Measurements from ENCODE around the gene ST14.

The ST14 gene

DNA sequence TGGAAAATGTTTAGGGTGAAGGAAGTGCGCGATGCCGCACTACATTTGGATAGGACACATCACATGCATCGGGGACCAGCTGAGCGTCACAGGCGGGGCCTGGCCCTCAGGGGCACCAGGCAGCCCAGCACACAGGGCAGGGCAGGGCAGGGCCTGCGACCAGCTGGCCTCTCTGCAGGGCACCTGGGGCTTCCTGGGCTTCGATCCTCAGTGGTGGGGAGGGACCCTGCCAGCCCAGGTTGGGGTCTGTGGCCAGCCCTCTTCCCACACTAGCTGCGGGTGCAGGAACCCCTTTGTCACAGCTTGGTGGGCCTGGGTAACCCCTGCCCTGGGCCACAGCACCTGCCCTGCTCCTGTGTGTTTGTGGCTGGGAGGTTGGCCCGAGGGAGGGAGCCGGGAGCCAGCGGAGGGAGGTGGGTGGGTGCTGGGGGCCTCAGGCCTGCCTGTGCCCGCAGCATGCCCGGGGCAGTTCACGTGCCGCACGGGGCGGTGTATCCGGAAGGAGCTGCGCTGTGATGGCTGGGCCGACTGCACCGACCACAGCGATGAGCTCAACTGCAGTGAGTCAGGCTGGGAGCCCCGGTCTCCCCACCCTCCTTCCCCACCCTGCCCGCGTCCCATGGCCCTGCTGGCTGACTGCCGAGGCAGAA is 37.9 kb downstream of the ST14 start:
- TF ChIP-seq FOXK2 (IDR thresholded peaks at IDR 0.05) (no peak), L3MBTL2 (conservative IDR thresholded peaks at IDR 0.05) (no peak), SP1 (IDR thresholded peaks at IDR 0.05) (no peak), NFRKB (IDR thresholded peaks at IDR 0.05) (no peak), SUZ12 (IDR thresholded peaks at IDR 0.05) (no peak), ARNT (IDR thresholded peaks at IDR 0.05) (no peak), CTBP1 (IDR thresholded peaks at IDR 0.05; ENCODE audit: borderline replicate concordance) (no peak), FOXA1 (IDR thresholded peaks at IDR 0.05) (no peak), FOXM1 (IDR thresholded peaks at IDR 0.05; ENCODE audit: borderline replicate concordance) (no peak), HDGF (IDR thresholded peaks at IDR 0.05; ENCODE audit: borderline replicate concordance) (no peak), BHLHE40 (IDR thresholded peaks at IDR 0.05; ENCODE audit: borderline replicate concordance) (no peak), LEF1 (IDR thresholded peaks at IDR 0.05; ENCODE audit: borderline replicate concordance) (no peak), ZNF384 (IDR thresholded peaks at IDR 0.05) (no peak)
- TF ChIP-seq, protein P1, sequence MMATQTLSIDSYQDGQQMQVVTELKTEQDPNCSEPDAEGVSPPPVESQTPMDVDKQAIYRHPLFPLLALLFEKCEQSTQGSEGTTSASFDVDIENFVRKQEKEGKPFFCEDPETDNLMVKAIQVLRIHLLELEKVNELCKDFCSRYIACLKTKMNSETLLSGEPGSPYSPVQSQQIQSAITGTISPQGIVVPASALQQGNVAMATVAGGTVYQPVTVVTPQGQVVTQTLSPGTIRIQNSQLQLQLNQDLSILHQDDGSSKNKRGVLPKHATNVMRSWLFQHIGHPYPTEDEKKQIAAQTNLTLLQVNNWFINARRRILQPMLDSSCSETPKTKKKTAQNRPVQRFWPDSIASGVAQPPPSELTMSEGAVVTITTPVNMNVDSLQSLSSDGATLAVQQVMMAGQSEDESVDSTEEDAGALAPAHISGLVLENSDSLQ (IDR thresholded peaks at IDR 0.05) = no peak
- CTCF ChIA-PET = no interaction called here
- no peak for DNase-seq (ENCODE audit: extremely low spot score)
- POLR2A ChIA-PET = no interaction called here

DNA sequence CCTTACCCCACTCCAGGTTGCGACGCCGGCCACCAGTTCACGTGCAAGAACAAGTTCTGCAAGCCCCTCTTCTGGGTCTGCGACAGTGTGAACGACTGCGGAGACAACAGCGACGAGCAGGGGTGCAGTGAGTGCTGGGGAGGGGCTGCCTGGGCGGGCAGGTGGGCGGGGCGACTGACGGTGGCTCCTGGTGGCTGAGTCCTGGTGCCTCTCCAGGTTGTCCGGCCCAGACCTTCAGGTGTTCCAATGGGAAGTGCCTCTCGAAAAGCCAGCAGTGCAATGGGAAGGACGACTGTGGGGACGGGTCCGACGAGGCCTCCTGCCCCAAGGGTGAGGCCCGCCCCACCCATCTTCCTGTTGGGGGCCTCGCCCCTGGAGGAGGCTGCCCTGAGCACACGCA is 38.7 kb downstream of the ST14 start:
- ChIA-PET POLR2A (no interaction called here), CTCF (no interaction called here)
- TF ChIP-seq FOXM1 (IDR thresholded peaks at IDR 0.05; ENCODE audit: borderline replicate concordance) = no peak
- no peak for TF ChIP-seq HDGF (IDR thresholded peaks at IDR 0.05; ENCODE audit: borderline replicate concordance)
- no peak for DNase-seq (ENCODE audit: extremely low spot score)

DNA sequence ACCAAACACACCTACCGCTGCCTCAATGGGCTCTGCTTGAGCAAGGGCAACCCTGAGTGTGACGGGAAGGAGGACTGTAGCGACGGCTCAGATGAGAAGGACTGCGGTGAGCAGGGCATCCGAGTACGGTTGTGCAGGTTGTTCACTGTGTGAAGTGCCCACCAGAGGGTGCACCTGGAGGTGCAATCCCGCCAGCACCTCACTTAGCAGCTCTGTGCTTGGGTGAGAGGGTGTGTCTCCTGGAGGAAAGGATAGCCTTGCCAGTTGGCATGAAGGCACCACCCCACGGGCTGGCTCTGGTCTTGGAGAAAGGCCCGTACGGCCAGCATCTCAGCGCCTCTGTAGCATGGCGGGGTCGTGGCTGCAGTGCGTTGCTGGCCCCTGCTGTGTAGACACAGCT is 39.4 kb downstream of the ST14 start:
- ChIA-PET CTCF (no interaction called here), POLR2A (no interaction called here)
- no peak for DNase-seq (ENCODE audit: extremely low spot score)
- TF ChIP-seq CTBP1 (IDR thresholded peaks at IDR 0.05; ENCODE audit: borderline replicate concordance) (no peak), SUZ12 (IDR thresholded peaks at IDR 0.05) (no peak), NFRKB (IDR thresholded peaks at IDR 0.05) (no peak), FOXA1 (IDR thresholded peaks at IDR 0.05) (no peak), BHLHE40 (IDR thresholded peaks at IDR 0.05; ENCODE audit: borderline replicate concordance) (no peak), ZNF384 (IDR thresholded peaks at IDR 0.05) (no peak), ARNT (IDR thresholded peaks at IDR 0.05) (no peak), TARDBP (IDR thresholded peaks at IDR 0.05) (no peak), HDGF (IDR thresholded peaks at IDR 0.05; ENCODE audit: borderline replicate concordance) (no peak), LEF1 (IDR thresholded peaks at IDR 0.05; ENCODE audit: borderline replicate concordance) (no peak), ELF4 (IDR thresholded peaks at IDR 0.05) (no peak), L3MBTL2 (conservative IDR thresholded peaks at IDR 0.05) (no peak), SP1 (IDR thresholded peaks at IDR 0.05) (no peak), FOXM1 (IDR thresholded peaks at IDR 0.05; ENCODE audit: borderline replicate concordance) (no peak), FOXK2 (IDR thresholded peaks at IDR 0.05) (no peak)
- TF ChIP-seq, protein P1 (IDR thresholded peaks at IDR 0.05) = no peak

DNA sequence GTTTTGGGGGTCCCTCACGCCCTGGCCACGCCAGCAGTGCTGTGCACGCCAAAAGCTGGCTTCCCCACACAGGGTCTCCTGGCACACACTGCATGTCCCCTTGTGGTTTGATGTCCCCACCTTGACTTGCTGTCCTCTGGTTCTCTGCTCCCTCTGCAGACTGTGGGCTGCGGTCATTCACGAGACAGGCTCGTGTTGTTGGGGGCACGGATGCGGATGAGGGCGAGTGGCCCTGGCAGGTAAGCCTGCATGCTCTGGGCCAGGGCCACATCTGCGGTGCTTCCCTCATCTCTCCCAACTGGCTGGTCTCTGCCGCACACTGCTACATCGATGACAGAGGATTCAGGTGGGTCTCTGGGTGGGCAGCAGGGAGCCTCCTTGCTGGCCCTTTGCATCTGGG is 40.2 kb downstream of the ST14 start:
- no peak for DNase-seq (ENCODE audit: extremely low spot score)
- TF ChIP-seq FOXK2 (IDR thresholded peaks at IDR 0.05) = no peak
- no peak for TF ChIP-seq SUZ12 (IDR thresholded peaks at IDR 0.05)
- TF ChIP-seq ARNT (IDR thresholded peaks at IDR 0.05) = no peak
- TF ChIP-seq, protein P1 (IDR thresholded peaks at IDR 0.05) = no peak
- TF ChIP-seq NFRKB (IDR thresholded peaks at IDR 0.05) = no peak
- no peak for TF ChIP-seq SP1 (IDR thresholded peaks at IDR 0.05)
- TF ChIP-seq HDGF (IDR thresholded peaks at IDR 0.05; ENCODE audit: borderline replicate concordance) = no peak
- no peak for TF ChIP-seq ZNF384 (IDR thresholded peaks at IDR 0.05)
- TF ChIP-seq ELF4 (IDR thresholded peaks at IDR 0.05) = no peak
- no peak for TF ChIP-seq CTBP1 (IDR thresholded peaks at IDR 0.05; ENCODE audit: borderline replicate concordance)
- no peak for TF ChIP-seq L3MBTL2 (conservative IDR thresholded peaks at IDR 0.05)
- TF ChIP-seq FOXA1 (IDR thresholded peaks at IDR 0.05) = no peak
- no peak for TF ChIP-seq FOXM1 (IDR thresholded peaks at IDR 0.05; ENCODE audit: borderline replicate concordance)
- no peak for TF ChIP-seq TARDBP (IDR thresholded peaks at IDR 0.05)
- no peak for TF ChIP-seq BHLHE40 (IDR thresholded peaks at IDR 0.05; ENCODE audit: borderline replicate concordance)
- no peak for TF ChIP-seq LEF1 (IDR thresholded peaks at IDR 0.05; ENCODE audit: borderline replicate concordance)
- ChIA-PET POLR2A (no interaction called here), CTCF (no interaction called here)

DNA sequence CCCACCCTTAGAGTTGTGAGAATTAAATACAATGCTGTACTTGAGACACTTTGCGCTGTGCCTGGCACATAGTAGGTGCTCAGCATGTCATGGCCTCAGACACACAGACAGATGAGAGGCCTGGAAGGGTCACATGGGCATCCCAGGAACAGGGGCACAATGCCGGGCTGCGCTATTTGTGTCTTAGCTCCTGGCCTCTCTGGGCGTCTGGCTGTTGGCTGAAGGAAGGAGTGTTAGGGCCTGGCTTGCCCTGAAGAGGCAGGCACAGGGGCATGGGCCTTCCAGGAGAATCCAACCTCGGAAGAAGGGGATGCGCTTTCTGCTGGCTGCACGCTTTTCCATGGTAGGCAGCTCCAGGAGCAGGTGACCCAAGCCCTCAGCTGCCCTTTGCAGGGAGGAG is 41.4 kb downstream of the ST14 start:
- POLR2A ChIA-PET = no interaction called here
- CTCF ChIA-PET = interaction anchor here (0.6 kb wide), 1 partner anchor 1006 kb away, joined by 3 read pairs; no protein-coding TSS in a partner anchor
- TF ChIP-seq, protein P1 (IDR thresholded peaks at IDR 0.05) = no peak
- TF ChIP-seq ELF4 (IDR thresholded peaks at IDR 0.05) (no peak), BHLHE40 (IDR thresholded peaks at IDR 0.05; ENCODE audit: borderline replicate concordance) (no peak), ARNT (IDR thresholded peaks at IDR 0.05) (no peak), FOXA1 (IDR thresholded peaks at IDR 0.05) (no peak), NFRKB (IDR thresholded peaks at IDR 0.05) (no peak), SUZ12 (IDR thresholded peaks at IDR 0.05) (no peak), SP1 (IDR thresholded peaks at IDR 0.05) (no peak), HDGF (IDR thresholded peaks at IDR 0.05; ENCODE audit: borderline replicate concordance) (no peak), FOXM1 (IDR thresholded peaks at IDR 0.05; ENCODE audit: borderline replicate concordance) (no peak), LEF1 (IDR thresholded peaks at IDR 0.05; ENCODE audit: borderline replicate concordance) (no peak), L3MBTL2 (conservative IDR thresholded peaks at IDR 0.05) (no peak), CTBP1 (IDR thresholded peaks at IDR 0.05; ENCODE audit: borderline replicate concordance) (no peak)
- no peak for DNase-seq (ENCODE audit: extremely low spot score)

Measured in HEK293T (cell line).